ENCODE measurements around the gene ACACA.

The ACACA gene

DNA sequence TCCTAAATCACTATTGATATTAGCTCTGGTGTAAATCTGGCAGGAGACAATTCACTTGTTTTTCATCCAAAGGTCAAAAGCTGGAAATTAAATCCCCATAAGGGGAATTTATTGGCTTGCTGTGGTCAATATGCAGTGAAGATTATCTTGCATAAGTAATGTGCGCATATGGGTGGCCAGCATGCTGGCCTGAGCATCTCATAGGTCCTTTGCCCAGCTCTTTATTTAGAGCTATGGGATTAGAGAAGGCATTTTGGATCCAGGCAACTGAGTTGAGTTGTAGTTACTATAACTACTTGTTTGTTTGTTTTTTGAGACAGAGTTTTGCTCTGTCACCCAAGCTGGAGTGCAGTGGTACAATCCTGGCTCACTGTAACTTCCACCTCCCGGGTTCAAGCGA, 347.1 kb downstream of the ACACA start:
- H3K4me3 ChIP-seq (ENCODE audit: low read depth, low read length): no peak overlapping the region
- H3K27me3 ChIP-seq: no peaks in the 10 kb centered on the region
- TF ChIP-seq, protein P1, sequence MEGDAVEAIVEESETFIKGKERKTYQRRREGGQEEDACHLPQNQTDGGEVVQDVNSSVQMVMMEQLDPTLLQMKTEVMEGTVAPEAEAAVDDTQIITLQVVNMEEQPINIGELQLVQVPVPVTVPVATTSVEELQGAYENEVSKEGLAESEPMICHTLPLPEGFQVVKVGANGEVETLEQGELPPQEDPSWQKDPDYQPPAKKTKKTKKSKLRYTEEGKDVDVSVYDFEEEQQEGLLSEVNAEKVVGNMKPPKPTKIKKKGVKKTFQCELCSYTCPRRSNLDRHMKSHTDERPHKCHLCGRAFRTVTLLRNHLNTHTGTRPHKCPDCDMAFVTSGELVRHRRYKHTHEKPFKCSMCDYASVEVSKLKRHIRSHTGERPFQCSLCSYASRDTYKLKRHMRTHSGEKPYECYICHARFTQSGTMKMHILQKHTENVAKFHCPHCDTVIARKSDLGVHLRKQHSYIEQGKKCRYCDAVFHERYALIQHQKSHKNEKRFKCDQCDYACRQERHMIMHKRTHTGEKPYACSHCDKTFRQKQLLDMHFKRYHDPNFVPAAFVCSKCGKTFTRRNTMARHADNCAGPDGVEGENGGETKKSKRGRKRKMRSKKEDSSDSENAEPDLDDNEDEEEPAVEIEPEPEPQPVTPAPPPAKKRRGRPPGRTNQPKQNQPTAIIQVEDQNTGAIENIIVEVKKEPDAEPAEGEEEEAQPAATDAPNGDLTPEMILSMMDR (IDR thresholded peaks at IDR 0.05; ENCODE audit: low read depth, low read length): no peak
- peaks cover 4% of the 10 kb centered on the region for H3K4me1 ChIP-seq
- peaks cover 13% of the 10 kb centered on the region for H3K36me3 ChIP-seq
- DNase-seq: no peak
- no peaks in the 10 kb centered on the region for H3K9me3 ChIP-seq

DNA sequence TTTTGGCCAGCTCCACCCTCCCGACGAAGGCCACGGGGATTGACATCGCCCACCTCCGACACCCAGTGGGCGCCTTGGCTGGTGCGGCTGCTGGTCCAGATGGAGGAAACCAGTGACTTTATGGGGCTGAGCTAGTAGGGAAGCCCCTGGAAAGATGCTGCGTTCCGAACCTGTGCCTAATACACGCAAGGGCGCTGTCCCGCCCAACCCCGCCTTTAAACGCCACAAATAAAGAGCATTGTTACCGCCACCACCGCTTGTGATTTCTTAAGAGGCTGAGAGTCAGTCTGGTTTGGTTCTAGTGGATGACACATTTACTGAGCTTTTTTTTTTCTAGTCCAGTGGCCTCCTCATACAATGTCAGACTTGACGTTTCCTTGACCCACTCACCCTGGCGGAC, 350.0 kb downstream of the ACACA start:
- no peaks in the 10 kb centered on the region for H3K9me3 ChIP-seq

DNA sequence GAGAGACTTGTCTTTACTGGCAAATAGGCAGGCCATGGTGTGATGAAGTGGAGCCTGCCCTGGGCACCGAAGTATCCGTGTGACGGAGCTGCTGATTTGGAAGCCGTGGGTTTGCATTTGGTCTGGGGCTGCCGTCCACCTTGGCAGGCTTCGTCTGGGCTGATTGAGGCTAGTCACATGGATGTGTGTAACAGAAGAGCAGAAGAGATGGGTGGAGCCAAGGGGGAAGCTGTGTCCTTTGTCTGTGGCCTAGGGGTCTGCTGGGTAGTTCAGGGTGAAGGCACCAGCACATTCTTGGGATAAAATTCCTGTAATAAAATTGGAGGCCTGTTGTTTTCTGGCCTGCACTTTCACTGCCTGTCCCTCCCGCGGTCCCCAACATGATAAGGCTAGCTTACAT, 351.7 kb downstream of the ACACA start:
- no peak for DNase-seq

More for the DNA sequence above, 350.0 kb downstream of the ACACA start:
- no peak overlapping the region for H3K4me3 ChIP-seq (ENCODE audit: low read depth, low read length)
- H3K27me3 ChIP-seq: no peaks in the 10 kb centered on the region
- H3K36me3 ChIP-seq: peaks cover 13% of the 10 kb centered on the region
- DNase-seq: no peak
- TF ChIP-seq, protein P1 (IDR thresholded peaks at IDR 0.05; ENCODE audit: low read depth, low read length): no peak
- peaks cover 4% of the 10 kb centered on the region; the same call in 1 of the 2 replicates for H3K4me1 ChIP-seq

DNA sequence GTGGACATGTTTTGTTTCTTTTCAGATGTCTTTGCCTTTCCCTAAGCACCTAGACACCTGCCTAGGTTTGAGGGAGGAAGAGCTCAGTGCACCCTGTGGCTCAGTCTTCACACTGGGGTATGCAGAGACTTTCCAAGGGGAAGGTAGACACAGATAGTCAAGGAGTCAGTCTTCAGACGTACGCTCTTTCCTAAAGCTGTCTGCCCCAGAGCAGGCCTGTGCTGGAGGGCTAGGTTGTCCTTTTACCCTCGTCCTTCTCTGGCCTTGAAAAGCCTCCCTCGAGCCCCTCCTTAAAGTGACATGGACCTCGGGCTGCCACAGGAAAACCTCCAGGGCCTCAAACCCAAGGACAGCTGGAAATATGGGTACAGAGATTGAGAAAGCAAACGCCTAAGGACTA, 354.2 kb downstream of the ACACA start:
- TF ChIP-seq, protein P1 (IDR thresholded peaks at IDR 0.05; ENCODE audit: low read depth, low read length): no peak
- H3K9me3 ChIP-seq: no peaks in the 10 kb centered on the region
- H3K36me3 ChIP-seq: peaks cover 12% of the 10 kb centered on the region
- no peak for DNase-seq
- H3K27me3 ChIP-seq: no peaks in the 10 kb centered on the region
- H3K4me1 ChIP-seq: peaks cover 4% of the 10 kb centered on the region; the same call in 1 of the 2 replicates
- no peak overlapping the region for H3K4me3 ChIP-seq (ENCODE audit: low read depth, low read length)

More for the DNA sequence above, 351.7 kb downstream of the ACACA start:
- H3K4me3 ChIP-seq (ENCODE audit: low read depth, low read length): no peak overlapping the region
- H3K9me3 ChIP-seq: no peaks in the 10 kb centered on the region
- TF ChIP-seq, protein P1 (IDR thresholded peaks at IDR 0.05; ENCODE audit: low read depth, low read length): no peak
- no peaks in the 10 kb centered on the region for H3K27me3 ChIP-seq
- H3K36me3 ChIP-seq: peaks cover 15% of the 10 kb centered on the region
- H3K4me1 ChIP-seq: peaks cover 4% of the 10 kb centered on the region; the same call in 1 of the 2 replicates

DNA sequence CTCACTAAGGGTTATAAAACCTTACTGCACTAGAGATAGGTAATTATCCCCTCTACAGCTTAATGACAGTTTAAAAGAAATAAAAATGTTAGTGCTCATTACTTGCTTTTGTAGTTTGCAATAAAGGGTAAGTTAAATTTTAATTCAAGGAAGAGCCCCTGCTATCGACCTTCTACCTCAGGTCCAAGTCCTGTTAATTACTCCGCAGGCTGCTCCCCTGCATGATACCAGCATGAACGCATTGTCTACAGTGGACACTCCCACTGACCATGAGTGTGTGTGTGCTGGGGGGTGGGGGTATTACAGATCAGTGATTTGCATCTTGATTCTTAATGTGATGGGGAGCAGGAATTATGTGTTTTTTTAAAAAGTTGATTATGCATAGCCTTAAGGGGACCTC, 354.8 kb downstream of the ACACA start:
- TF ChIP-seq, protein P1 (IDR thresholded peaks at IDR 0.05; ENCODE audit: low read depth, low read length): no peak
- Histone ChIP-seq H3K4me1 (peaks cover 9% of the 10 kb centered on the region), H3K36me3 (peaks cover 12% of the 10 kb centered on the region), H3K4me3 (ENCODE audit: low read depth, low read length) (no peak overlapping the region), H3K9me3 (no peaks in the 10 kb centered on the region), H3K27me3 (no peaks in the 10 kb centered on the region)
- no peak for DNase-seq

DNA sequence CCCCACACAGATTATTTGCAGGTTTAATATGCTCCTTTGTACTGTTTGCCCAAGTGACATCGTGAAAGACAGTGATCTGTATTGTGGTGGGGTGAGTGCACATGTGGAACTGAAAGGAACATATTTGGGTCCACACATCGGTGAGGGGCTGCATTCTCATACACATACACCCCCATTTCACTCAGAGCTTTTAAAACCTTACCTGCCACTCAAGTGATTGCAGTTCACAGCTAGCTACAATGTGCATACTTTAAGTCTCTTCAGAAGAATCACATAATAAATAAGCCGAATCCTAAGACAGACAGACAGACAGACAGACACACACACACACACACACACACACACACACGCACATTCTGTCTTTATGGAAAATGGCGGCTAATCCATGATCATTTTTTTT, 355.3 kb downstream of the ACACA start:
- Histone ChIP-seq H3K27me3 (no peaks in the 10 kb centered on the region), H3K9me3 (no peaks in the 10 kb centered on the region), H3K36me3 (peaks cover 8% of the 10 kb centered on the region), H3K4me3 (ENCODE audit: low read depth, low read length) (no peak overlapping the region), H3K4me1 (peaks cover 9% of the 10 kb centered on the region)
- TF ChIP-seq, protein P1 (IDR thresholded peaks at IDR 0.05; ENCODE audit: low read depth, low read length): no peak
- DNase-seq: no peak

Measured in BE2C (cell line).